HEK293T (cell line): ENCODE measurements around the gene MZB1.

Experiments
- BHLHE40 ChIP-seq: fragments of 450-650 bp; IDR thresholded peaks from 2 replicates; pipeline ENCODE4 v1.6.1; 2016; ENCODE audit warnings: mild to moderate bottlenecking, moderate library complexity, borderline replicate concordance
- CTBP1 ChIP-seq: fragments of 450-650 bp; IDR thresholded peaks from 2 replicates; pipeline ENCODE4 v1.6.1; 2016; ENCODE audit warnings: borderline replicate concordance
- FOXA1 ChIP-seq: fragments of 450-650 bp; IDR thresholded peaks from 2 replicates; pipeline ENCODE4 v1.6.1; 2016; ENCODE audit warnings: mild to moderate bottlenecking
- FOXK2 ChIP-seq: fragments of 450-650 bp; IDR thresholded peaks from 2 replicates; pipeline ENCODE4 v1.6.1; 2016; ENCODE audit warnings: mild to moderate bottlenecking
- LEF1 ChIP-seq: fragments of 450-650 bp; IDR thresholded peaks from 2 replicates; pipeline ENCODE4 v1.6.1; 2017; ENCODE audit warnings: mild to moderate bottlenecking, borderline replicate concordance
- TARDBP ChIP-seq: fragments of 450-650 bp; IDR thresholded peaks from 2 replicates; pipeline ENCODE4 v1.6.1; 2016
- ZNF384 ChIP-seq: fragments of 450-650 bp; IDR thresholded peaks from 2 replicates; pipeline ENCODE4 v1.6.1; 2016
- TF ChIP-seq, protein P1 (sequence below): fragments of 450-650 bp; IDR thresholded peaks from 2 replicates; pipeline ENCODE4 v1.6.1; 2016

DNA sequence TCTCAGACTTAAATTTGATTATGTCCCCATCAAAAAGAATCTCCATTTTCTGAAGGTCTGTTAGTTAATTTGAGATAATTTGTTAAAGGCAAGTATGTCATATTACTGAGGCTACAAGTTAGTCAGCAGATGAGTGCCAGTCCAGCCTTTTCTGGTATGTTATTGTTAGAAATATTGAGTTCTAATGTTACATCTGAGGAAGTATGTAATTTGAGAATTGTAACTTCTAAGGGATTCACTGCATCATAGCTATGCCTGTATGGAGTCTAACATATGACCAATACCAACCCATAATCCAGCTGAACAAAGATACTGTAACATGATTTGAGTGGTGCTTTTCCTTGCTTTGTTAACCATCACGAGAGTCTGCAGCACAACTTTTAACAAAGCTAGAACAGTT is 20.5 kb downstream of the MZB1 start:
- no peak for TF ChIP-seq TARDBP
- TF ChIP-seq BHLHE40: no peak
- TF ChIP-seq ZNF384: no peak
- TF ChIP-seq FOXK2: no peak
- TF ChIP-seq, protein P1, sequence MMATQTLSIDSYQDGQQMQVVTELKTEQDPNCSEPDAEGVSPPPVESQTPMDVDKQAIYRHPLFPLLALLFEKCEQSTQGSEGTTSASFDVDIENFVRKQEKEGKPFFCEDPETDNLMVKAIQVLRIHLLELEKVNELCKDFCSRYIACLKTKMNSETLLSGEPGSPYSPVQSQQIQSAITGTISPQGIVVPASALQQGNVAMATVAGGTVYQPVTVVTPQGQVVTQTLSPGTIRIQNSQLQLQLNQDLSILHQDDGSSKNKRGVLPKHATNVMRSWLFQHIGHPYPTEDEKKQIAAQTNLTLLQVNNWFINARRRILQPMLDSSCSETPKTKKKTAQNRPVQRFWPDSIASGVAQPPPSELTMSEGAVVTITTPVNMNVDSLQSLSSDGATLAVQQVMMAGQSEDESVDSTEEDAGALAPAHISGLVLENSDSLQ: no peak
- no peak for TF ChIP-seq CTBP1
- TF ChIP-seq FOXA1: no peak
- no peak for TF ChIP-seq LEF1
